ENCODE measurements around the gene TMEM72. TPM values are rescaled to one million over a fixed set of nuclear protein-coding genes. Genes with fewer than 3 reads are reported as not detected.

TMEM72 gene
- total RNA-seq, result not detected in 2 replicates

- H3K4me3 ChIP-seq (ENCODE audit: low read depth, low read length), result no peak within 1 kb of the TSS
- no peaks in the 10 kb centered on the region for H3K36me3 ChIP-seq (ENCODE audit: control insufficient read depth, insufficient read depth, low read length)
- peak; percentile 64 for DNase-seq (ENCODE audit: low read depth)
- TF ChIP-seq CTCF (IDR thresholded peaks at IDR 0.05; ENCODE audit: insufficient read depth, low read length, poor library complexity, severe bottlenecking), result no peak
- peaks cover 24% of the 10 kb centered on the region for H3K27me3 ChIP-seq (ENCODE audit: control insufficient read depth, insufficient read depth, low read length)
These were observed at the start of gene TMEM72 for GRCh38 chr10:44911081-44911540. Gene TMEM72, plus strand, starts transcription at chr10:44911337. Its CDS starts 176 bp downstream, at chr10:44911513.

GRCh38 chr10:44862006-44862751 is 49.0 kb upstream of the TMEM72 start:
- Histone ChIP-seq H3K36me3 (ENCODE audit: control insufficient read depth, insufficient read depth, low read length) (no peaks in the 10 kb centered on the region), H3K27me3 (ENCODE audit: control insufficient read depth, insufficient read depth, low read length) (no peaks in the 10 kb centered on the region), H3K4me3 (ENCODE audit: low read depth, low read length) (no peak overlapping the region)
- no peak for DNase-seq (ENCODE audit: low read depth)
- TF ChIP-seq CTCF (IDR thresholded peaks at IDR 0.05; ENCODE audit: insufficient read depth, low read length, poor library complexity, severe bottlenecking), result no peak

GRCh38 chr10:44862924-44863323 is 48.2 kb upstream of the TMEM72 start:
- TF ChIP-seq CTCF (IDR thresholded peaks at IDR 0.05; ENCODE audit: insufficient read depth, low read length, poor library complexity, severe bottlenecking), result no peak
- Histone ChIP-seq H3K36me3 (ENCODE audit: control insufficient read depth, insufficient read depth, low read length) (no peaks in the 10 kb centered on the region), H3K27me3 (ENCODE audit: control insufficient read depth, insufficient read depth, low read length) (no peaks in the 10 kb centered on the region), H3K4me3 (ENCODE audit: low read depth, low read length) (no peak overlapping the region)
- DNase-seq (ENCODE audit: low read depth), result no peak

DNA sequence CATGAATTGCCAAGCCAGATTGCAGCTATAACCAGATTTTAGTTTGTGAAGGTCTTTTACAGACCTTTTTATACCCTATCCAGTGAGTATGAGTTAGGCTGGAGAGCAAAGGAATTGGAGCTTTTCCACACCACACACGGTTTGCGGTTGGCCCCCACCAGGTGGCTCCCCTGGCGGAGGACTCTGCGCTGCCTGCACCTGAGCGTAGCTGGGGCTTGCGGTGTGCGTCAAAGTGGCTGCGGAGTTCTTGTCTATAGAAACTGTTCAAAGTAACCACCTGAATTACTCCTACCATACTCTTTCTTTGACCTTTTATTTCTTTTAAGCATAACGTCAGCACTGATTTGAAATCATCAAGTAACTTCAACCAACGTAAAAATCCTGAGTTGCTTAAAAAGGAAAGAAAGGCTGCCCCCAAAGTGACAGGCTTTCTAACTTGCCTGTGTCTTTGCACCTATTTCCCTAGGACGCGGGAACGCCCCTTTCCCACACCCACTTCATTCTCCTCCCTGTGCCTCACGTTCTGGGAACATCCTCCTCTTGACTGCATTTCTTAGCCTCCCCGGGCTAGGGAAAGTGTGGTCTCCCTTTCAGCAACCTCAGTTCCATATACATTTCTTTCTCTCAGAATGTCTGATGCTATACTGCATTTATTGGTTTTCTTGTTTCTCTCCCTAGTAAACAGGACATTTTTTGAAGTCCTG is 47.6 kb upstream of the TMEM72 start:
- Histone ChIP-seq H3K36me3 (ENCODE audit: control insufficient read depth, insufficient read depth, low read length) (no peaks in the 10 kb centered on the region), H3K4me3 (ENCODE audit: low read depth, low read length) (no peak overlapping the region), H3K27me3 (ENCODE audit: control insufficient read depth, insufficient read depth, low read length) (no peaks in the 10 kb centered on the region)
- no peak for DNase-seq (ENCODE audit: low read depth)
- TF ChIP-seq CTCF (IDR thresholded peaks at IDR 0.05; ENCODE audit: insufficient read depth, low read length, poor library complexity, severe bottlenecking), result no peak

GRCh38 chr10:44864051-44864450 is 47.1 kb upstream of the TMEM72 start:
- Histone ChIP-seq H3K27me3 (ENCODE audit: control insufficient read depth, insufficient read depth, low read length) (no peaks in the 10 kb centered on the region), H3K4me3 (ENCODE audit: low read depth, low read length) (no peak overlapping the region), H3K36me3 (ENCODE audit: control insufficient read depth, insufficient read depth, low read length) (no peaks in the 10 kb centered on the region)
- TF ChIP-seq CTCF (IDR thresholded peaks at IDR 0.05; ENCODE audit: insufficient read depth, low read length, poor library complexity, severe bottlenecking), result no peak
- no peak for DNase-seq (ENCODE audit: low read depth)
